Esophagus squamous epithelium (tissue), 4 donors: ENCODE data around the gene EXOC3L1.

Experiments
- CTCF ChIP-seq, 6 experiments: fragments of 450-650 bp in 4 of 6; fragments of 200-600 bp in 2 of 6; sonication (generic) in 2 of 6; IDR thresholded peaks; one replicate each; pipeline ENCODE4 v1.5.1; 2016 to 2019; ENCODE audit warnings: antibody characterized with exemption in 6 of 6, mild to moderate bottlenecking in 4 of 6, moderate library complexity in 4 of 6
- POLR2A ChIP-seq, 4 donors: fragments of 450-650 bp; IDR thresholded peaks; one replicate each; pipeline ENCODE4 v1.6.1; 2017; ENCODE audit warnings: antibody characterized with exemption in 4 of 4, mild to moderate bottlenecking in 4 of 4, moderate library complexity in 3 of 4

- TF ChIP-seq CTCF (IDR thresholded peaks at IDR 0.05): no peak
- TF ChIP-seq POLR2A (IDR thresholded peaks at IDR 0.05): no peak
Measured at GRCh38 chr16:67181346-67181745, 8.6 kb downstream of the EXOC3L1 start.
